HG02973 (cell line): ENCODE results near the gene SGPL1.

ENCODE experiments used
- ATAC-seq: cut with Tn5 transposase; IDR thresholded peaks from one replicate; pipeline ENCODE4 v1.9.1; 2021; ENCODE audit warnings: moderate library complexity; ENCODE audit not compliant: unreplicated experiment

Gene SGPL1

GRCh38 chr10:70903262-70903921 lies 87.6 kb downstream of the SGPL1 start:
- no peak for ATAC-seq

GRCh38 chr10:70905071-70906021 lies 89.6 kb downstream of the SGPL1 start:
- ATAC-seq = no peak

GRCh38 chr10:70906031-70906783 lies 90.5 kb downstream of the SGPL1 start:
- ATAC-seq = no peak

GRCh38 chr10:70906953-70907636 lies 91.3 kb downstream of the SGPL1 start:
- ATAC-seq = no peak

GRCh38 chr10:70907637-70908405 lies 92.1 kb downstream of the SGPL1 start:
- ATAC-seq = no peak

- ATAC-seq = no peak
Measured at GRCh38 chr10:70908406-70909296, 92.9 kb downstream of the SGPL1 start.

- ATAC-seq = no peak
Measured at GRCh38 chr10:70909326-70909935, 93.7 kb downstream of the SGPL1 start.

- ATAC-seq = no peak
Measured at GRCh38 chr10:70910486-70911341, 95.0 kb downstream of the SGPL1 start.

GRCh38 chr10:70911386-70911785 lies 95.6 kb downstream of the SGPL1 start:
- no peak for ATAC-seq

GRCh38 chr10:70912556-70912955 lies 96.8 kb downstream of the SGPL1 start:
- ATAC-seq = no peak

GRCh38 chr10:70913191-70913892 lies 97.6 kb downstream of the SGPL1 start:
- ATAC-seq = no peak

- no peak for ATAC-seq
Measured at GRCh38 chr10:70913893-70914240, 98.1 kb downstream of the SGPL1 start.

GRCh38 chr10:70914316-70914864 lies 98.6 kb downstream of the SGPL1 start:
- no peak for ATAC-seq

- ATAC-seq = no peak
Measured at GRCh38 chr10:70915206-70915605, 99.5 kb downstream of the SGPL1 start.

GRCh38 chr10:70915806-70916205 lies 100.1 kb downstream of the SGPL1 start:
- ATAC-seq = no peak

GRCh38 chr10:70916241-70916640 lies 100.5 kb downstream of the SGPL1 start:
- no peak for ATAC-seq

- ATAC-seq = no peak
Measured at GRCh38 chr10:70917226-70917625, 101.5 kb downstream of the SGPL1 start.
